Activated naive CD8-positive, alpha-beta T cell treated with anti-CD3 and anti-CD28 coated beads, Interleukin-2, amount 50 U/mL, for 24 hours (primary cell): ENCODE data around the gene EDN2.

Experiments used
- ATAC-seq: fragments of 150-1000 bp; cut with Tn5 transposase; one replicate; pipeline ENCODE4 v1.10.0; 2021
- DNase-seq: peaks from one replicate; pipeline ENCODE4 v3.0.0; 2021
- H3K27ac Mint-ChIP-seq: one replicate; pipeline ENCODE4 v1.8.0; 2021; ENCODE audit warnings: mild to moderate bottlenecking, mixed read lengths
- H3K27me3 Mint-ChIP-seq: one replicate; pipeline ENCODE4 v1.8.0; 2021; ENCODE audit warnings: mixed read lengths
- H3K36me3 Mint-ChIP-seq: one replicate; pipeline ENCODE4 v1.8.0; 2021; ENCODE audit warnings: low read depth, mixed read lengths
- H3K4me1 Mint-ChIP-seq: one replicate; pipeline ENCODE4 v1.8.0; 2021; ENCODE audit warnings: mixed read lengths
- H3K4me3 Mint-ChIP-seq: one replicate; pipeline ENCODE4 v1.8.0; 2021; ENCODE audit warnings: mild to moderate bottlenecking, moderate library complexity, mixed read lengths
- H3K9me3 Mint-ChIP-seq: one replicate; pipeline ENCODE4 v1.8.0; 2021; ENCODE audit warnings: mixed read lengths

EDN2 gene

GRCh38 chr1:41484402-41485241 lies at the start of gene EDN2:
EDN2 (minus strand) TSS chr1:41484683; CDS start chr1:41484601, 82 bp downstream.
- Mint-ChIP-seq H3K4me3 (no peak within 1 kb of the TSS), H3K27me3 (peaks cover 22% of the 10 kb centered on the region), H3K4me1 (peaks cover 7% of the 10 kb centered on the region), H3K9me3 (no peaks in the 10 kb centered on the region), H3K27ac (no peak within 1 kb of the TSS), H3K36me3 (no peaks in the 10 kb centered on the region)
- DNase-seq: no peak
- no peak for ATAC-seq

- H3K36me3 Mint-ChIP-seq: peaks cover 52% of the 10 kb centered on the region
- H3K4me1 Mint-ChIP-seq: peaks cover 8% of the 10 kb centered on the region
- no peak overlapping the region for H3K27ac Mint-ChIP-seq
- no peaks in the 10 kb centered on the region for H3K27me3 Mint-ChIP-seq
- DNase-seq (no peak), ATAC-seq (no peak)
- H3K4me3 Mint-ChIP-seq: no peak overlapping the region
- peaks cover 7% of the 10 kb centered on the region for H3K9me3 Mint-ChIP-seq
These were observed 49.2 kb upstream of the EDN2 start for GRCh38 chr1:41533731-41534080.

GRCh38 chr1:41533016-41533730 lies 48.7 kb upstream of the EDN2 start:
- no peak overlapping the region for H3K4me3 Mint-ChIP-seq
- no peak overlapping the region for H3K27ac Mint-ChIP-seq
- peaks cover 7% of the 10 kb centered on the region for H3K9me3 Mint-ChIP-seq
- peaks cover 8% of the 10 kb centered on the region for H3K4me1 Mint-ChIP-seq
- ATAC-seq (no peak), DNase-seq (no peak)
- peaks cover 53% of the 10 kb centered on the region for H3K36me3 Mint-ChIP-seq
- no peaks in the 10 kb centered on the region for H3K27me3 Mint-ChIP-seq

GRCh38 chr1:41532206-41532975 lies 47.9 kb upstream of the EDN2 start:
- DNase-seq (no peak), ATAC-seq (no peak)
- Mint-ChIP-seq H3K4me3 (no peak overlapping the region), H3K4me1 (peaks cover 5% of the 10 kb centered on the region), H3K36me3 (peaks cover 46% of the 10 kb centered on the region), H3K27me3 (no peaks in the 10 kb centered on the region), H3K9me3 (peaks cover 7% of the 10 kb centered on the region), H3K27ac (no peak overlapping the region)

GRCh38 chr1:41530411-41530810 lies 45.9 kb upstream of the EDN2 start:
- no peak for DNase-seq
- ATAC-seq: no peak
- H3K27me3 Mint-ChIP-seq: no peaks in the 10 kb centered on the region
- peaks cover 2% of the 10 kb centered on the region for H3K4me1 Mint-ChIP-seq
- peaks cover 30% of the 10 kb centered on the region for H3K36me3 Mint-ChIP-seq
- H3K27ac Mint-ChIP-seq: no peak overlapping the region
- H3K9me3 Mint-ChIP-seq: peaks cover 7% of the 10 kb centered on the region
- H3K4me3 Mint-ChIP-seq: no peak overlapping the region

- no peak overlapping the region for H3K4me3 Mint-ChIP-seq
- DNase-seq: no peak
- H3K27ac Mint-ChIP-seq: peak overlapping the region; percentile 52
These were observed 45.3 kb upstream of the EDN2 start for GRCh38 chr1:41529621-41530395.

GRCh38 chr1:41528726-41529605 lies 44.5 kb upstream of the EDN2 start:
- H3K4me1 Mint-ChIP-seq: peaks cover 2% of the 10 kb centered on the region
- ATAC-seq: no peak
- no peak for DNase-seq

More at GRCh38 chr1:41529621-41530395, 45.3 kb upstream of the EDN2 start:
- Mint-ChIP-seq H3K9me3 (peaks cover 7% of the 10 kb centered on the region), H3K36me3 (peaks cover 33% of the 10 kb centered on the region), H3K4me1 (peaks cover 2% of the 10 kb centered on the region), H3K27me3 (no peaks in the 10 kb centered on the region)
- no peak for ATAC-seq

GRCh38 chr1:41528106-41528505 lies 43.6 kb upstream of the EDN2 start:
- no peak for DNase-seq

More at GRCh38 chr1:41528726-41529605, 44.5 kb upstream of the EDN2 start:
- H3K27ac Mint-ChIP-seq: no peak overlapping the region
- H3K4me3 Mint-ChIP-seq: no peak overlapping the region
- no peaks in the 10 kb centered on the region for H3K27me3 Mint-ChIP-seq
- peaks cover 7% of the 10 kb centered on the region for H3K9me3 Mint-ChIP-seq
- peaks cover 30% of the 10 kb centered on the region for H3K36me3 Mint-ChIP-seq

GRCh38 chr1:41526956-41527561 lies 42.6 kb upstream of the EDN2 start:
- DNase-seq: no peak
- H3K4me1 Mint-ChIP-seq: no peaks in the 10 kb centered on the region
- no peak overlapping the region for H3K27ac Mint-ChIP-seq
- no peak overlapping the region for H3K4me3 Mint-ChIP-seq
- no peaks in the 10 kb centered on the region for H3K27me3 Mint-ChIP-seq
- peak; percentile 3 for ATAC-seq
- peaks cover 7% of the 10 kb centered on the region for H3K9me3 Mint-ChIP-seq
- H3K36me3 Mint-ChIP-seq: peaks cover 32% of the 10 kb centered on the region

More at GRCh38 chr1:41528106-41528505, 43.6 kb upstream of the EDN2 start:
- Mint-ChIP-seq H3K9me3 (peaks cover 7% of the 10 kb centered on the region), H3K4me3 (no peak overlapping the region), H3K4me1 (no peaks in the 10 kb centered on the region), H3K27me3 (no peaks in the 10 kb centered on the region), H3K36me3 (peaks cover 26% of the 10 kb centered on the region), H3K27ac (no peak overlapping the region)
- ATAC-seq: no peak

GRCh38 chr1:41525891-41526587 lies 41.6 kb upstream of the EDN2 start:
- peaks cover 7% of the 10 kb centered on the region for H3K9me3 Mint-ChIP-seq
- no peak overlapping the region for H3K4me3 Mint-ChIP-seq
- peaks cover 33% of the 10 kb centered on the region for H3K36me3 Mint-ChIP-seq
- no peak for DNase-seq
- no peak overlapping the region for H3K27ac Mint-ChIP-seq
- H3K4me1 Mint-ChIP-seq: no peaks in the 10 kb centered on the region
- no peaks in the 10 kb centered on the region for H3K27me3 Mint-ChIP-seq
- ATAC-seq: no peak

- peaks cover 35% of the 10 kb centered on the region for H3K36me3 Mint-ChIP-seq
These were observed 40.5 kb upstream of the EDN2 start for GRCh38 chr1:41524676-41525675.

More at GRCh38 chr1:41524676-41525675, 40.5 kb upstream of the EDN2 start:
- no peak overlapping the region for H3K4me3 Mint-ChIP-seq
- no peaks in the 10 kb centered on the region for H3K4me1 Mint-ChIP-seq
- H3K27me3 Mint-ChIP-seq: no peaks in the 10 kb centered on the region
- peaks cover 6% of the 10 kb centered on the region for H3K9me3 Mint-ChIP-seq
- ATAC-seq (no peak), DNase-seq (no peak)
- H3K27ac Mint-ChIP-seq: no peak overlapping the region
